Adrenal gland (tissue), 5 donors: Measurements from ENCODE around the gene NAP1L1.

Source experiments
- CTCF ChIP-seq, 6 experiments: fragments of 450-650 bp in 4 of 6; fragments of 200-600 bp in 2 of 6; sonication (generic) in 1 of 6; IDR thresholded peaks; 1 replicate in 5 of 6; 2 replicates in 1 of 6; pipeline versions ENCODE4 v1.5.1 to v1.8.0; 2016 to 2021; ENCODE audit warnings: antibody characterized with exemption in 6 of 6, mild to moderate bottlenecking in 2 of 6, moderate library complexity in 1 of 6
- POLR2A ChIP-seq, 2 donors: fragments of 450-650 bp; IDR thresholded peaks; one replicate each; pipeline ENCODE4 v1.6.1; 2017; ENCODE audit warnings: antibody characterized with exemption in 2 of 2, mild to moderate bottlenecking in 2 of 2, moderate library complexity in 1 of 2
- donor health status: DM: no; HTN: no; CAD: no.

GRCh38 chr12:76064904-76065303 lies 19.6 kb downstream of the NAP1L1 start:
- TF ChIP-seq POLR2A (IDR thresholded peaks at IDR 0.05) (no peak), CTCF (IDR thresholded peaks at IDR 0.05) (no peak)
